Prostate gland (tissue), 2 donors: ENCODE results near the gene TNFRSF4. TPM values are rescaled to one million over a fixed set of nuclear protein-coding genes. Genes with fewer than 3 reads are reported as not detected.
"Not testable (repeated sequence)": the region's sequence is repeated elsewhere in the genome, so short reads cannot be mapped to it uniquely, and the experiment has no call there.

Experiments
- DNase-seq: peaks from one replicate; pipeline ENCODE4 v3.0.0-alpha.2; 2019; ENCODE audit warnings: low spot score
- H3K27ac ChIP-seq, 2 donors: fragments of 200-600 bp; sonication (generic); 2 replicates each; pipeline ENCODE4 v1.5.1; 2017 to 2019
- H3K27me3 ChIP-seq: fragments of 200-600 bp; sonication (generic); replicated peaks from 2 replicates; pipeline ENCODE4 v1.5.1; 2019; ENCODE audit not compliant: insufficient read depth
- H3K36me3 ChIP-seq, 2 donors: fragments of 200-600 bp; sonication (generic); 1 replicate in 1 of 2; 2 replicates in 1 of 2; pipeline versions ENCODE4 v1.5.1 to v1.8.1; 2017 to 2019
- H3K4me1 ChIP-seq: fragments of 200-600 bp; sonication (generic); replicated peaks from 2 replicates; pipeline ENCODE4 v1.5.1; 2019
- H3K4me3 ChIP-seq, 2 donors: fragments of 200-600 bp; sonication (generic); 2 replicates each; pipeline ENCODE4 v1.5.1; 2017 to 2019
- H3K9me3 ChIP-seq: fragments of 200-600 bp; sonication (generic); 2 replicates; pipeline ENCODE4 v1.5.1; 2017
- CTCF ChIP-seq, 4 experiments: fragments of 200-600 bp in 2 of 4; fragments of 450-650 bp in 2 of 4; sonication (generic) in 2 of 4; IDR thresholded peaks; 1 replicate in 3 of 4; 2 replicates in 1 of 4; pipeline ENCODE4 v1.5.1; 2016 to 2019; ENCODE audit warnings: antibody characterized with exemption in 4 of 4, mild to moderate bottlenecking in 2 of 4, moderate library complexity in 2 of 4
- POLR2A ChIP-seq: fragments of 450-650 bp; IDR thresholded peaks from one replicate; pipeline ENCODE4 v1.6.1; 2016; ENCODE audit warnings: antibody characterized with exemption, mild to moderate bottlenecking
- POLR2AphosphoS5 ChIP-seq: sonication (generic); formaldehyde crosslinking; IDR thresholded peaks from one replicate; pipeline ENCODE4 v1.6.1; 2017; ENCODE audit warnings: antibody characterized with exemption
- WGBS: methylation state at CpG from one replicate; pipeline ENCODE4 v1.1.5; 2018; 5-methylcytosine and 5-hydroxymethylcytosine counted together
- intact Hi-C: fragments of 100-400 bp; cut with DNase I; formaldehyde crosslinking; loops from one replicate; pipeline ENCODE4 v1.14.2; 2022
- total RNA-seq, 2 donors: library from RNA; depleted of rRNA; stranded (reverse); fragments of >200 nt; gene quantifications; one replicate each; pipeline ENCODE4 v1.1.0, GENCODE V29; 2016

The TNFRSF4 gene
- total RNA-seq, 2 donors from 2014 or later, result 0.50 to 3.0 TPM

- Histone ChIP-seq H3K27ac (no peak overlapping the region), H3K36me3 (peaks cover 0 to 5% of the 10 kb centered on the region in 2 donors)
Measured at GRCh38 chr1:1250786-1251284, 36.9 kb upstream of the TNFRSF4 start.

GRCh38 chr1:1248009-1248913 lies 34.3 kb upstream of the TNFRSF4 start:
- H3K9me3 ChIP-seq, DNase-seq, H3K4me3 ChIP-seq, H3K27ac ChIP-seq, H3K4me1 ChIP-seq, H3K27me3 ChIP-seq, H3K36me3 ChIP-seq, intact Hi-C loops: not testable (repeated sequence)
- 92% methylated on average over 16 of the region's 21 CpGs for WGBS

More at GRCh38 chr1:1250786-1251284, 36.9 kb upstream of the TNFRSF4 start:
- WGBS, result 55% methylated on average over 14 of the region's 16 CpGs
- Histone ChIP-seq H3K9me3 (no peaks in the 10 kb centered on the region), H3K27me3 (peaks cover 5% of the 10 kb centered on the region), H3K4me3 (no peak overlapping the region), H3K4me1 (peaks cover 4% of the 10 kb centered on the region)
- TF ChIP-seq CTCF (IDR thresholded peaks at IDR 0.05) (no peak), POLR2A (no peak), POLR2AphosphoS5 (no peak)
- intact Hi-C loops, result no loop called here
- no peak for DNase-seq

GRCh38 chr1:1247341-1247913 lies 33.5 kb upstream of the TNFRSF4 start:
- DNase-seq, result no peak
- H3K27me3 ChIP-seq, result peaks cover 5% of the 10 kb centered on the region
- WGBS, result 77% methylated on average over 25 of the region's 25 CpGs
- TF ChIP-seq CTCF (IDR thresholded peaks at IDR 0.05) (no peak), POLR2AphosphoS5 (no peak)
- H3K4me1 ChIP-seq, result no peaks in the 10 kb centered on the region
- intact Hi-C loops, result no loop called here
- no peaks in the 10 kb centered on the region for H3K36me3 ChIP-seq
- H3K27ac ChIP-seq, result no peak overlapping the region
- no peaks in the 10 kb centered on the region for H3K9me3 ChIP-seq
- H3K4me3 ChIP-seq, result no peak overlapping the region

GRCh38 chr1:1246577-1247340 lies 32.8 kb upstream of the TNFRSF4 start, which contains the start of gene C1QTNF12:
TSS of gene C1QTNF12 (minus strand) at chr1:1246722. CDS start at chr1:1246690, 32 bp downstream.
- H3K36me3 ChIP-seq, result no peaks in the 10 kb centered on the region
- TF ChIP-seq POLR2AphosphoS5 (no peak), POLR2A (no peak), CTCF (IDR thresholded peaks at IDR 0.05) (no peak)
- DNase-seq, result no peak
- H3K27ac ChIP-seq, result no peak within 1 kb of the TSS
- H3K27me3 ChIP-seq, result peaks cover 5% of the 10 kb centered on the region
- H3K9me3 ChIP-seq, result no peaks in the 10 kb centered on the region
- H3K4me1 ChIP-seq, result no peaks in the 10 kb centered on the region
- 6% methylated on average over 60 of the region's 74 CpGs for whole genome bisulfite sequencing
- no peak within 1 kb of the TSS for H3K4me3 ChIP-seq
- intact Hi-C loops, result no loop called here
